SK-MEL-5 (cell line): ENCODE data around the gene WNT5A. TPM values are rescaled to one million over a fixed set of nuclear protein-coding genes. Genes with fewer than 3 reads are reported as not detected.
"Not testable (repeated sequence)": the region's sequence is repeated elsewhere in the genome, so short reads cannot be mapped to it uniquely, and the experiment has no call there.

Experiments
- DNase-seq: peaks from one replicate; pipeline ENCODE4 v3.0.0-alpha.2; 2016; ENCODE audit warnings: low read depth, low spot score
- in situ Hi-C: cut with HindIII; loops from 2 replicates; pipeline ENCODE4 v1.10.0; 2016; ENCODE audit warnings: low sequenced_read_pairs, high pct_unique_total_duplicates, low pct_unique_long_range_greater_than_20kb
- total RNA-seq: library from RNA; depleted of rRNA; stranded (reverse); fragments of >200 nt; shearing (Covaris generic); gene quantifications from 2 replicates; pipeline ENCODE4 v1.2.3, GENCODE V29; 2014

The WNT5A gene
- total RNA-seq, 1 experiment from 2014 or later, result 1.2 TPM

GRCh38 chr3:55512571-55513343, 25.7 kb upstream of the WNT5A start:
- DNase-seq, result peak; percentile 16
- in situ Hi-C loops, result no loop called here

GRCh38 chr3:55511895-55512570, 24.9 kb upstream of the WNT5A start:
- no peak for DNase-seq
- in situ Hi-C loops, result no loop called here

GRCh38 chr3:55508335-55508734, 21.2 kb upstream of the WNT5A start:
- in situ Hi-C loops, result no loop called here
- DNase-seq, result no peak

- no peak for DNase-seq
- in situ Hi-C loops, result no loop called here
Observed at GRCh38 chr3:55507808-55508207, 20.7 kb upstream of the WNT5A start.

- no peak for DNase-seq
- in situ Hi-C loops, result no loop called here
Observed at GRCh38 chr3:55505776-55506175, 18.7 kb upstream of the WNT5A start.

- DNase-seq, result peak; percentile 80
- in situ Hi-C loops, result not testable (repeated sequence)
Observed at GRCh38 chr3:55505102-55505501, 18.0 kb upstream of the WNT5A start.

- no peak for DNase-seq
- in situ Hi-C loops, result no loop called here
Observed at GRCh38 chr3:55501905-55502304, 14.8 kb upstream of the WNT5A start.

- DNase-seq, result no peak
- in situ Hi-C loops, result no loop called here
Observed at GRCh38 chr3:55500555-55501330, 13.6 kb upstream of the WNT5A start.

GRCh38 chr3:55498520-55498919, 11.4 kb upstream of the WNT5A start:
- in situ Hi-C loops, result no loop called here
- DNase-seq, result no peak

- in situ Hi-C loops, result no loop called here
- DNase-seq, result no peak
Observed at GRCh38 chr3:55497250-55497649, 10.1 kb upstream of the WNT5A start.

- DNase-seq, result no peak
- in situ Hi-C loops, result no loop called here
Observed at GRCh38 chr3:55494976-55495375, 7.9 kb upstream of the WNT5A start.

GRCh38 chr3:55492976-55493375, 5.9 kb upstream of the WNT5A start:
- no peak for DNase-seq
- in situ Hi-C loops, result no loop called here

- DNase-seq, result no peak
- in situ Hi-C loops, result no loop called here
Observed at GRCh38 chr3:55491296-55491816, 4.2 kb upstream of the WNT5A start.

- in situ Hi-C loops, result no loop called here
- DNase-seq, result no peak
Observed at GRCh38 chr3:55490276-55490913, 3.3 kb upstream of the WNT5A start.

GRCh38 chr3:55489798-55490132, 2.7 kb upstream of the WNT5A start:
- DNase-seq, result no peak
- in situ Hi-C loops, result no loop called here

- DNase-seq, result peak; percentile 58
- in situ Hi-C loops, result no loop called here
Observed at GRCh38 chr3:55488398-55489055, 1.4 kb upstream of the WNT5A start.

GRCh38 chr3:55487381-55488241, 505 bp upstream of the WNT5A start:
- DNase-seq, result peak; percentile 55
- in situ Hi-C loops, result no loop called here
